ENCODE measurements around the gene PTGDS. TPM values are rescaled to one million over a fixed set of nuclear protein-coding genes. Genes with fewer than 3 reads are reported as not detected.

Gene PTGDS
- total and polyA plus RNA-seq, 12 donors, result 1.1 to 812 (median 219) TPM

DNA sequence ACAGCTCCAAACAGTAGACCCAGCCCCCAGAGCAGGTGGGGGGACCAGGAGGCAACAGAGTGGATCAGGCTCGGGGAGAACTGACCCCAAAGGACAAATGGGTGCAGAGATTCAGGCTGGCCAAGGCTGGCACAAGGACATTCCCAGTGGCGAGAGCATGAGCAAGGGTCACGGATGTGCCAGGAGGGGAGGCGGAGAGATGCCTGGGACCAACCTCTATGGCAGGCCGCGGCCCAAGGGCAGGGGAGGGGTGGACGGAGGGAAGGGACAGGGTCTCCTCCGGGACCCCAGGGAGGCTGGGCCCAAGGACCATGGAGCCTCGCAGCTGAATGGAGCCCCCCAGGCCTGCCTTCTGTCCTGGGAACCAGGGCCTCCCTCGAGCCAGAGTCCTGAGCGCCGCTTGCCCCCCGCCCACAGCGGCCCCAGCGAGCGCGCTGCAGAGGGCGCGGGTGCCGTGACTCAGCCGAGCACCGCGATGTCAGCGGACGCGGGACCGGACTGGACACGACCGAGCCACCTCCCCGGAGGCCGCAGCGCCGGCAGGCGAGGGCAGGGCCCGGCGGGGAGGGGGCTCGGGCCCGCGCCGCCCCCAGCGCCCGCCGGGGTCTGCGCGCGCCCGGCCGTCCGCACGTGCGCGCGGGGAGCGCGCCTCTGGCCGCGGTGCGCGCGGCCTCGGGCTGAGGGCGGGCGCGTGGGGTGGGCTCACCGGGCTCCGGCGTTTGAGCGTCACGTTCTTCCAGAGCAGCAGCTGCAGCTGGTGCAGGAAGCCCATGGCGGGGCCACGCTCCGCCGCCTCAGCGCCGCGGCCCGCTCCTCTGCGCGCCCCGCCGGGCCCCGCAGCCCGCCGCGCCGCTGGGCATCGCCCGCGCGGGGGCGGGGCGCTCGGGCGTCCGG, 50.3 kb downstream of the PTGDS start, which contains the start of gene ABCA2:
Gene ABCA2 (minus strand): TSS at position 869 of the 894 bp plus-strand sequence. CDS start 97 bp downstream, at position 772.
- Histone ChIP-seq H3K27ac (peak within 1 kb of the TSS in 2 of 5 donors; percentile 6 to 54), H3K4me1 (replicated peaks in 1 of 2) (peaks cover 9 to 30% of the 10 kb centered on the region in 2 donors), H3K9me3 (replicated peaks in 1 of 3) (no peaks in the 10 kb centered on the region), H3K36me3 (replicated peaks in 1 of 2) (no peaks in the 10 kb centered on the region), H3K4me3 (peak within 1 kb of the TSS in 2 of 4 donors; percentile 54 to 74), H3K27me3 (no peaks in the 10 kb centered on the region)
- peak in 5 of 7 donors; percentile 46 to 70 (median 65) for DNase-seq
- TF ChIP-seq, protein P1, sequence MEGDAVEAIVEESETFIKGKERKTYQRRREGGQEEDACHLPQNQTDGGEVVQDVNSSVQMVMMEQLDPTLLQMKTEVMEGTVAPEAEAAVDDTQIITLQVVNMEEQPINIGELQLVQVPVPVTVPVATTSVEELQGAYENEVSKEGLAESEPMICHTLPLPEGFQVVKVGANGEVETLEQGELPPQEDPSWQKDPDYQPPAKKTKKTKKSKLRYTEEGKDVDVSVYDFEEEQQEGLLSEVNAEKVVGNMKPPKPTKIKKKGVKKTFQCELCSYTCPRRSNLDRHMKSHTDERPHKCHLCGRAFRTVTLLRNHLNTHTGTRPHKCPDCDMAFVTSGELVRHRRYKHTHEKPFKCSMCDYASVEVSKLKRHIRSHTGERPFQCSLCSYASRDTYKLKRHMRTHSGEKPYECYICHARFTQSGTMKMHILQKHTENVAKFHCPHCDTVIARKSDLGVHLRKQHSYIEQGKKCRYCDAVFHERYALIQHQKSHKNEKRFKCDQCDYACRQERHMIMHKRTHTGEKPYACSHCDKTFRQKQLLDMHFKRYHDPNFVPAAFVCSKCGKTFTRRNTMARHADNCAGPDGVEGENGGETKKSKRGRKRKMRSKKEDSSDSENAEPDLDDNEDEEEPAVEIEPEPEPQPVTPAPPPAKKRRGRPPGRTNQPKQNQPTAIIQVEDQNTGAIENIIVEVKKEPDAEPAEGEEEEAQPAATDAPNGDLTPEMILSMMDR (IDR thresholded peaks at IDR 0.05), result no peak
- TF ChIP-seq POLR2A (IDR thresholded peaks at IDR 0.05), result no peak
- intact Hi-C loops (cut with DNase I), result loop anchor here in 1 of 2 donors (5.0 kb wide), 1 partner anchor 75 kb away; the partner anchor contains the start of gene LCN12
- WGBS, 4 donors, result 2 to 33% (median 4%) methylated on average over 3 to 93 of the region's 95 CpGs

GRCh38 chr9:137028263-137029057, 51.2 kb downstream of the PTGDS start:
- Histone ChIP-seq H3K4me1 (replicated peaks in 1 of 2) (peaks cover 9 to 30% of the 10 kb centered on the region in 2 donors), H3K4me3 (peak overlapping the region in 2 of 4 donors; percentile 54 to 74), H3K27ac (peak overlapping the region in 2 of 5 donors; percentile 6 to 31), H3K36me3 (replicated peaks in 1 of 2) (no peaks in the 10 kb centered on the region), H3K27me3 (no peaks in the 10 kb centered on the region), H3K9me3 (replicated peaks in 1 of 3) (no peaks in the 10 kb centered on the region)
- intact Hi-C loops (cut with DNase I), result loop anchor here in 1 of 2 donors (5.0 kb wide), 1 partner anchor 76 kb away; the partner anchor contains the start of gene LCN12
- TF ChIP-seq, protein P1 (IDR thresholded peaks at IDR 0.05), result peak in 2 of 6 experiments; percentile 26 to 46
- TF ChIP-seq POLR2A (IDR thresholded peaks at IDR 0.05), result peak in 1 of 2 donors; percentile 14
- WGBS, 4 donors, result 0 to 1% (median 1%) methylated on average over 1 to 96 of the region's 98 CpGs; no CpG with 5 or more reads in 1 of the 4 donors
- peak in 6 of 7 donors; percentile 58 to 79 (median 69) for DNase-seq

DNA sequence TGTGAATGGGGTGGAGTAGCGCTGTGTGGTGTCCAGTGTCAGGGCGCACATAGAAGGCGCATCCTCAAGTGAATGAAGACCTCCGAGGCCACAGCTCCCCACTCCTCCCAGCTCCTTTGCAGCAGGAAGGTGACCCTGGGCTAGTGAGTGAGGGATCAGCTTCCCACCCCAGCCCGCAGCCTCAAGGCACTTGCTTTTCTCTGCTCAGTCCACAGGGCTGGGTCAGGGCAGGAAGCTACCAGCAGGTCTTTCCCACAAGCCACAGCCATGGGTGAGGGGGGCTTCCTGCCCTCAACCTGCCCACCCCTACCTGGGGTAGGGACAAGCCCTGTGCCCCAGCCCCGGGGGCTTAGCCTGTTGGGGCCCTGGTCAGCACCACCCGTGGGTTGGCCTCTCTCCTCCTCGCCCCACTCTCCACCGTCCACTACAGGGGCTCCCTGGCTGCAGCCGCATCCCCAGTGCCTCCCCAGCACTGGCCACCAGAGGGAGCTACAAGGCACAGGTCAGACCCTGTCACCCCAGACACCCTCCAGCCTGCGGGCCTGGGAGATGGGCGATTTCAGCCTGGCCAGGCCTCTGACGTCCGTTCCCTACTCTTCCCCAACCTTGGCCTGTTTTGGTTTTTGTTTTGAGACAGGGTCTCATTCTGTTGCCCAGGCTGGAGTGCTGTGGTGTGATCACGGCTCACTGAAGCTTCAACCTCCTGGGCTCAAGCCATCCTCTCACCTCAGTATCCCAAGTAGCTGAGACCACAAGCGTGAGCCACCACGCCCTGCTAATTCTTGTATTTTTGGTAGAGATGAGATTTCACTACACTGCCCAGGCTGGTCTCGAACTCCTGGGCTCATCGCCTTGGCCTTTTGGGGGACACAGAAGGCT, 52.0 kb downstream of the PTGDS start:
- Histone ChIP-seq H3K27ac (no peak overlapping the region), H3K9me3 (replicated peaks in 1 of 3) (no peaks in the 10 kb centered on the region), H3K4me1 (replicated peaks in 1 of 2) (peaks cover 9 to 30% of the 10 kb centered on the region in 2 donors), H3K27me3 (no peaks in the 10 kb centered on the region), H3K4me3 (peak overlapping the region in 1 of 4 donors; percentile 74), H3K36me3 (replicated peaks in 1 of 2) (no peaks in the 10 kb centered on the region)
- peak; percentile 66 to 89 (median 77) for DNase-seq
- TF ChIP-seq POLR2A (IDR thresholded peaks at IDR 0.05), result no peak
- TF ChIP-seq, protein P1 (IDR thresholded peaks at IDR 0.05), result peak; percentile 73 to 84 (median 81)
- intact Hi-C loops (cut with DNase I), result loop anchor here in 1 of 2 donors (5.0 kb wide), 1 partner anchor 77 kb away; the partner anchor contains the start of gene LCN12
- WGBS, 4 donors, result 23 to 50% (median 26%) methylated on average over 8 to 19 of the region's 19 CpGs

Data from adrenal gland (tissue), 12 donors.